Bronchus fibroblast of lung (primary cell): Measurements from ENCODE around the gene CS. TPM values are rescaled to one million over a fixed set of nuclear protein-coding genes. Genes with fewer than 3 reads are reported as not detected.

Source experiments
- total RNA-seq: library from RNA; depleted of rRNA; stranded (reverse); fragments of >200 nt; gene quantifications from 2 replicates; pipeline ENCODE4 v1.2.3, GENCODE V29; 2015

Gene CS
- 123 and 126 TPM in 2 replicates for total RNA-seq

DNA sequence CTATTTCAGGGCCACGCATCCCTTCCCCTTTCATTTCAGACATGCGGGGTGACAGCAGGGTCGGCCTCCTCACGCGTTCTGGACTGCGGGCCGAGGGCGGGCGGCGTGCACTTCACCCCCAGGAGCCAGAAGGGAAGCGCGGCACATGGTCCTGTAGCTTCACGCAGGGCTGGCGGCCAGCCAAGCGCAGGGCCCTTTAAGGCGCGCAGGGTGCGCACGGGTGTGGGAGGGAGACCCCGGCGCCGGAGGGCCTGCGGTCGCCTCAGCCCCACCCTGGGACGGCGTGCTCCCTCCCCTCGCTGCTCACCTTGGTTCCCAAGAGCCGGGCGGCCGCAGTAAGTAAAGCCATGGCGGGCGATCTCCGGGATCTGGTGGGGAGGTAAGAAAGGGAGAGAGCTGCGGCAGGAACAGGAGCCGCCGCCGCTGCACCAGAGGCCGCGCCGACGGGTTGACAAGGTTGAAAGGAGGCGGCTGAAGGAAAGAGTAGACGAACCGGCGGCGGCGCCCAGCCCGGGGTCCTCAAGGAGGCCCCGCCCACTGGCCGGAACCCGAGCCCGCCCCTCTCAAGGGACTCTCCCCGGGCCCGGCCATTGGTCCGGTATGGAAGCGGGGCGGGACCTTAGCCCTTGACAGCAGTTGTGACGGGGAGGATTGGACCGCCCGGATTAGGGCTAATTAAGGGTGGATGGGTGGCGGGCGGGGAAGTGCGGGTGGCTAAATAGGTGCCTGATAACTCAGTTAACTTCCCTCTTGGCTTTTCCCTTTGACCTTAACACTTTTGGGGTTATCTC lies at the start of gene CS:
TSS of gene CS (minus strand) at position 478 of the 791 bp plus-strand sequence. CDS start at position 349, 129 bp downstream.

DNA sequence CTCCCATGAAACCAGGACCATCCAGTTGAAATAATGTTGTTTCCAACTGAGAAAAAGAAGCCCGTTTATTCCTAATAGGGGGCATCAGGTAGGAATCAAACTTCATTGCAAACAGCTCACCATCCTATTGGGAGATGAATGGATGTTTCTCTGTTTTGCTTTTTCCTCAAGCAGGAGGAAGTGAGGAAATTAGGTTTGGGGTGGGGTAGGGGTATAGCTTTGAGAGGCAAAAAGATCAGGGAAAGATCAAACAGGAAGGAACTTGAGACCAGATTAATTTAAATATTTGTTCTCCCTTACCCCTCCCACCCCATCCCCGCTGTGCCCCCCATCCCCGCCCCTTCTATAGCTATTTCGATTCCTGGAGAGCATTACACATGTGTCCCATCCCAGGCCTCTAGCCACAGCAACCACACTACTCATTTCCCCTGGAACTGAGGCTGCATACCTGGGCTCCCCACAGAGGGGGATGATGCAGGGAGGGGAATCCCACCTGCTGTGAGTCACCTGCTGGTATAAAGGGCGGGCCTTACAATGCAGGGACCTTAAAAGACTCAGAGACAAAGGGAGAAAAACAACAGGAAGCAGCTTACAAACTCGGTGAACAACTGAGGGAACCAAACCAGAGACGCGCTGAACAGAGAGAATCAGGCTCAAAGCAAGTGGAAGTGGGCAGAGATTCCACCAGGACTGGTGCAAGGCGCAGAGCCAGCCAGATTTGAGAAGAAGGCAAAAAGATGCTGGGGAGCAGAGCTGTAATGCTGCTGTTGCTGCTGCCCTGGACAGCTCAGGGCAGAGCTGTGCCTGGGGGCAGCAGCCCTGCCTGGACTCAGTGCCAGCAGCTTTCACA lies 38.4 kb upstream of the CS start, which contains the start of gene IL23A:
TSS of gene IL23A (plus strand) at position 577 of the 850 bp plus-strand sequence. CDS start at position 738, 161 bp downstream.

DNA sequence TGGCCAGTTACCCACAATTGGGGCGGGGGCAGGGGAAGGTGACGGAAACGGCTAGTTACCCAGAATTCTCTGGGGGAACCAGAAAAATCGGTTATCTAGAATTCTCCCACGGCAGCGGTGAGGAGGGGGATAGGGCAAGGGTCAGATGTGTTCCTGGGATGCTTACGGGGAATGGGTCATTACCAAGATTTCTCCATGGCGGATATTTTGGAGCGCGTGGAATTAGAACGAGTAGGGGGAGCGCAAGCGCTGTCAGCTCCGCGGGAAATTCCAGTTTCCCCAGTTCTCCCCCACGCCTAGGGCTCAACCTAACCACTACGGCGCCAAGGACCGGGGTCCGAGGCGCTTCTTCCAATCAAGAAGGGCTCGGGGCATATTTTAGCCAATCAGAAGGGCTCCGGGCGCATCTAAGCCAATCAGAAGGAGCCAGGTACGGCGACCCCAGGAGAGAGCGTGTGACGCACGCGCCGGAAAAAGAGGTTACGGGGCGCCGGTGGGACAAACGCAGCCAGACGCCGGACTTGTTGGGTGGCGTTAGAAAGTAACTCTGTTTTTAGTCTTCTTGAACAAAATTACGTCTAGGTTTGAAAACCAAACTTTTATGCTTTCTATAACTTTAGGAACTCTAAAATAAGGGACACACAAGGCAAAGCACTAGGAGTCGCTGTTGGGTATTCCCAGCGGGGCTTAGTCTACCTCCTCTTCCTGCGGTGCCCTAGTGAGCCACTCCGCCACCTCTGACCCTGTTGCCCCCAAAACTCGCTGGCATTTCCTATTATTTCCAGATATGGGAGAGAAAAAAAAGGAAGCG lies 33.8 kb upstream of the CS start, which contains the start of gene PAN2:
TSS of gene PAN2 (minus strand) at position 322 of the 811 bp plus-strand sequence. CDS start 906 bp downstream, outside the sequence.

DNA sequence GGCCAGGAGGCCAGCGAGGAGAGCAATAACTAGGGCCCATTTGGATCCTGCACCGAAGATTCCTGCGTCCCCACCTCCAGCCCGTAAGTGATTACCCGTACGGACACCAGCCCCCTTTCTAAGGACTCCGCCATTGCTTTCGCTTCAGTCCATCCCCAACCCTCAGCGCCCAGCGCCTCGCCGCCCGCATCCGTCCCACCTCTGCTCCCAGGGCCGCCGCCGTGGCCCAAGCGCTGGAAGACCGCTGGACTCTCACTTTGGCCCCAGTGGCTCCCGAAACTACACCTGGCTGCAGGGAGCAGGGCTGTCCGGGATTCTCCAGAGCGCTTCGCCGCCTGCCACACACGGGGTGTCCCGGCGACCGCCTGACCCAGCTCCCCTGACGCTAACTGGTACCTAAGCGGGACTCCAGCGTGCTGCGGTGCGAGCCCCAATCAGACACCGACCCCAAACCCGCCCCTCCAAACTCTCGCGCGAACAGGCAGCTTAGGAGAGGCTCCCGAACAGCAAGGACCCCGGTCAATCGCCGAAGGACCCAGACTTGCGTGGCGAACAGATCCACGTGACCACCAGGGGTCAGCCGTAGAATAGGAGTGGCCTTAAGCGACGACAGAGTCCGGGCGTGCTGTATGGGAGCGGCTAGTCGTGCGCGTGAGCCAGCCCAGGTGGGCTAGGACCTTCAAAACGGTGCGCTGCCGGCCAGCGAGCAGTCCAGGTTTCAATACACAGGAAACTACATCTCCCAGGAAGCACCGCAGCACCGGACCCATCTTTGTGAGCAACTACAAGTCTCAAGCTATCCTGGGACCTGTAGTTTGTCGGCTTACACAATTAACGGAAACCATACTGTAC lies 15.7 kb upstream of the CS start, which contains the start of gene CNPY2:
TSS of gene CNPY2 (minus strand) at position 367 of the 852 bp plus-strand sequence. CDS start 771 bp downstream, outside the sequence.

DNA sequence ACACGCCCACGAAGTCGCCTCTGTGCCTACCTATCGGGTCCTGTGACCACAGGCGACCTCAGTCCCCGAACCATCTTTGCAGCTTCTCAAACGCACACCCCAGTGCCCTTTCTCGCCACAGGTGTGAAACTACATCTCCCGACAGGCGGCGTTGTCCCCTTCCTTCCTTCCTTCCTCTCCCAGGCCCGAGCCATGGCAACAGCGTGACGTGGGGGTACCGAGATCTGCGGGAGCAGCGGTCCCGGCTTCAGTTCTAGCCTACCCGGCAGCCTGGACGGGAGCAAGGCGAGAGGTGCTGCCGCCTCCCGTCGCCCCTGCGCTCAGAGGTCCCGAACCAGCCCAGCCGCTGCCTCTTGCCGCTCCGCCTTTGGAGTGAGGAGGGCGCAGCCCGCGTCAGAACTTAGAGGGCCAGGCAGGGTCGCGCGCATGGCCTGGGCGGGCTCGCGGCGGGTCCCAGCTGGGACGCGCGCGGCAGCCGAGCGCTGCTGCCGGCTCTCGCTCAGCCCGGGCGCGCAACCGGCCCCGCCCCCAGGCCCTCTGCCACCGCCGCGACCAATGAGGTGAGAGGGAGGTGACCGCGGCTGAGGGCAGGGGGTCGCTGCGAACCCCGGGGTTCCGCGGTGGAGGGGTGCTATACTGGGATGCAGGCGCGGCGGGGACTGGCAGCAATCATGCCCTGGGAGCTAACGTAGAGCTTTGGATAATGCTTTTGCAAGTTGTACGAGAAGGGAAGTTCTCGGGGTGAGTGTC lies 33.3 kb downstream of the CS start, which contains the start of gene COQ10A:
TSS of gene COQ10A (plus strand) at position 250 of the 750 bp plus-strand sequence. CDS start at position 427, 177 bp downstream.

DNA sequence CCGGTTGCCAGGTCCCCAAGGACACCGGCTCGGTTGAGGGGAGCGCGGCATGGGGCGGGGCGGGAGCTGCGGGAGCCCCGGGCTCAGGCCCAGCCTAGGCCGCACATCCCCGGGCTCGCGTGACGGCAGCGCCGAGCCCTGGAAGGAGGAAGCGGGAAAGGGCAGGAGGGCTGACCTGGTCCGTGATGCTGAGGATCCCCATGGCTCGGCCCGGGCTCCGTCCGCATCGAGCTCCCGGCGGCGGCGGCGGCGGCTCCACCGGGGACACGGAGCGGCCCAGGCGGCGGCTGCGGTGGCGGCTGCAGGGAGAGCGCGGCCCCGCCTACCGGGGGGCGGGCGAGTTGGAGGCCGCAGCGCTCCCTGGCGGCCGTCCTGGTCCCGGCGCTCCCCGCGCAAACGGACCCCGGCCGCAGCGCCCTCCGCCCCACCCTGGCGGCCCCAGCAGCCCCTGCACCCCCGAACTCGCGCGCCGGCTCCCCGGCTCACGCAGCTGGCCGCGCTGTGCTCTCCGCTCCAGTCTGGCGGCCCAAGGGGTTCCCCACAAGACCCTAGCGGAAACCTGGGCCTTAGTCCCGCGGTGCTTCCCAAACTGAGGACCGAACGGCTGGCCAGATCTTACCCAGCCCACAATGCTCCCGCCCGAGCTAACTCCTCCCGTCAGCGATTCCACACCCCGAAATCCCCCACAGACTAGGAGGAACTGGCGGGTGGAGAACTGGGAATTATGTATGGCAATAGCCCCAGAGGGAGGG lies 41.9 kb downstream of the CS start, which contains the start of gene ANKRD52:
TSS of gene ANKRD52 (minus strand) at position 317 of the 752 bp plus-strand sequence. CDS start at position 202, 115 bp downstream.

DNA sequence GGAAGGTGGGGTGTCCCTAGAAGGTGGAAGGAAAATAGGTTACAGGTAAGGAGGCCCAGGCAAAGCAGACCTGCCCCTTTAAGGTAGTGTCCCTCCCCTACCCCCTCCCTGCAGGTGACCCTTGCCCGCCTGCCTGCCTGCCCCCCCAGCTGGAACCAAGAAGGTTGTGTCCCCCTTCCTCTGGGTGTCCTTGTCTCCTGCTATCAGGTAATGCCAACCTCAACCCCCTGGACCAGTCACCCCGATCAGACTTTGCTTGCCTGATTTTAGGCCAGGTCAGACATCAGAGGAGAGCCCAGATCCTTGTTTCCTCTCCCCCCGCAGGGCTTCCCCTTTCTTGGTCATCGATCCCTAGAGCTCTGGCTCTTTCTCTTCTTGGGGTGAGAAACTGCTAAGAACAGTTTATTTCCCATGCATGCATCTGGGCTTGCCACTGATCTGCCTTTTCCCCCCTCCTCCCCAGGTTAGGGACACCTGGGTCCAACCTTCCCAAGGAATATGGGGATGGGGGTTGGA lies 70.2 kb downstream of the CS start, which contains the start of gene SLC39A5:
TSS of gene SLC39A5 (plus strand) at position 136 of the 516 bp plus-strand sequence. CDS start 1,224 bp downstream, outside the sequence.

DNA sequence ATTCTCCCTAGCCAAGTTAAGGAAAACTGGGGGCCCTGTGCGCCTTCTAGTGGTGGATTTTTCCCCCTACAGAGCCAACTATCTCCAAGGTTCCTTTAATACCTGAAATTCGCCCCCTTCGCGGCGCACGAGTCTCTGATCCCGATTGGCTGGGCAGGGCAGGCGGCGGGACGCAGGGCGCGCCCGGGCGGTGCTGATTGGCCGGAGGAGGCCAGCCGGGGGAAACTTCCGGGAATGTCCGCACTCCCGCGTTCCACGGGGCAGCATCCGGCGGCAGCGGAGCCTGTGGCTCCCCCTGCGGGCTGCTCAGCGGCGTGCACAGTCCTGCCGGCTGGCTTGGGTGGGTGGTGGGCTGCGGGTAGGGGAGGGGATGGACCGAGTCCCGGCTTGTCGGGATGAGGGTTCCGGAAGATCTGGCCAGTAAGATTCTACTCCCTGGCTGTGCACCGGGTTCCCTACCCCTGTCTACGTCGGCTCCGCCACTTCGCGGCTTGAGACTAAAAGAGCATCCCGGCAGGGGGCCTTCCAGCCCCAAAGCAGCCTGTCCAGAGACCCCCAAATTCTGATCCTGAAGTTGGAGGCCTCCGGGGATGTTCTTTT lies 75.9 kb downstream of the CS start, which contains the start of gene NABP2:
TSS of gene NABP2 (plus strand) at position 241 of the 600 bp plus-strand sequence. CDS start 515 bp downstream, outside the sequence.

DNA sequence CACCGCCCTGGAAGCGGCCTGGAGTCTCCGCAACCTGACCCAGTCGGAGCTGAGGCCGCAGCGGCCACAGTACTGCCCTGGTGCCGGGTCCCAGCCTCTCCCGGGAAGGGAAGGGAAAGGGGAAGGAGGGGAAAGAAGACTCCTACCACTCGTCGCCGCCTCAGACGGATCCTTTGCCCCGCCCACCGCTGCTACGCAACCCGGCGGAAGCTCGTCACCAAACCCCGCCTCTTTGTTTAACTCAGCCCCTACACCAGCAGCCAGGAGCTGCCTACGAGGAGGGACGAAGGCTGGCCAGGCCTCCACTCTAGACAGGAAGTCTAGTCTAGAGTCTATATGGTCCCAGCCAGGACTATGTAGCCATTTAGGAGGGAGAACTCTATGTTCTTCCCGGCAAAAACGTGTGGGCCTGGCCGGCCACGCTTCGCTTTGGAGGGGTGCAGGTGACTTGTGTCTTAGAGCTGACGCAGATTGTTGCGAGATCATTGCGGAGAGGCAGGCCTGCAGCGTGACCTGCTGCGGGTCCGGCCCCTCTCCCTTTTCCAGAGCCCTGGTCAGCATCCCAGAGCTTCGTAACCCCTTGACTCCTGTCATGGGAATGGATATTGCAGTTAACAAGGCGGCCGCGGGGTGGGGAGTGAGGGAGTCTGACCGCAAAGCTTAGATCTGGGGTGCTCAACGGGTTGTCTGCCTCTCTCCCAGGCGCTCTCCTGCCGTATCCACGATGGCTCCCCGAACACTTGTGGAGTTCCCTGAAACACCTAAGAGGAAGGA lies 78.2 kb downstream of the CS start, which contains the start of gene RNF41:
TSS of gene RNF41 (minus strand) at position 166 of the 774 bp plus-strand sequence. CDS start 7,875 bp downstream, outside the sequence.

Other genes starting within 250 kb of the CS start
- 0.17 and 0.45 TPM in 2 replicates for gene ERBB3, start 220.2 kb downstream of the CS start, total RNA-seq
- gene PA2G4, start 195.8 kb downstream of the CS start, total RNA-seq = 212 and 232 TPM in 2 replicates
- gene RPL41, start 183.7 kb downstream of the CS start, total RNA-seq = 2,695 and 3,059 TPM in 2 replicates
- 3.3 and 4.4 TPM in 2 replicates for gene ZC3H10, start 182.1 kb downstream of the CS start, total RNA-seq
- 249 and 252 TPM in 2 replicates for gene ESYT1, start 172.1 kb downstream of the CS start, total RNA-seq
- gene MYL6B, start 147.7 kb downstream of the CS start, total RNA-seq = 101 and 114 TPM in 2 replicates
- 2,547 and 2,551 TPM in 2 replicates for gene MYL6, start 142.0 kb downstream of the CS start, total RNA-seq
- gene SMARCC2, start 110.8 kb downstream of the CS start, total RNA-seq = 32.6 and 33.3 TPM in 2 replicates
- 56.3 and 58.7 TPM in 2 replicates for gene RNF41, start 78.4 kb downstream of the CS start, total RNA-seq
- gene NABP2, start 76.0 kb downstream of the CS start, total RNA-seq = 53.5 and 63.5 TPM in 2 replicates
- 0.15 TPM in 1 of 2 replicates, not detected in the other for gene SLC39A5, start 70.3 kb downstream of the CS start, total RNA-seq
- 10.9 and 15.1 TPM in 2 replicates for gene ANKRD52, start 41.9 kb downstream of the CS start, total RNA-seq
- gene COQ10A, start 33.4 kb downstream of the CS start, total RNA-seq = 7.1 and 7.3 TPM in 2 replicates
- 63.4 and 79.1 TPM in 2 replicates for gene CNPY2, start 15.7 kb upstream of the CS start, total RNA-seq
- 14.6 TPM in 2 replicates for gene PAN2, start 33.7 kb upstream of the CS start, total RNA-seq
- gene IL23A, start 38.6 kb upstream of the CS start, total RNA-seq = 0.15 TPM in 1 of 2 replicates, not detected in the other
- 78.0 and 79.9 TPM in 2 replicates for gene STAT2, start 59.8 kb upstream of the CS start, total RNA-seq
- not detected in 2 replicates for gene APOF, start 62.5 kb upstream of the CS start, total RNA-seq
- gene TIMELESS, start 149.1 kb upstream of the CS start, total RNA-seq = 22.7 and 24.5 TPM in 2 replicates
- gene MIP, start 154.3 kb upstream of the CS start, total RNA-seq = not detected in 2 replicates
- 1.2 and 1.3 TPM in 2 replicates for gene SPRYD4, start 168.2 kb upstream of the CS start, total RNA-seq
- gene GLS2, start 187.8 kb upstream of the CS start, total RNA-seq = under 0.01 TPM in 2 replicates
- 12.2 and 12.6 TPM in 2 replicates for gene RBMS2, start 221.5 kb upstream of the CS start, total RNA-seq